Activated T-cell treated with anti-CD3 and anti-CD28 coated beads for 24 hours (primary cell): ENCODE results near the gene CRABP2.

Experiments used
- DNase-seq: peaks from one replicate; pipeline ENCODE4 v3.0.0-alpha.2; 2020; ENCODE audit warnings: low read depth

The CRABP2 gene

DNA sequence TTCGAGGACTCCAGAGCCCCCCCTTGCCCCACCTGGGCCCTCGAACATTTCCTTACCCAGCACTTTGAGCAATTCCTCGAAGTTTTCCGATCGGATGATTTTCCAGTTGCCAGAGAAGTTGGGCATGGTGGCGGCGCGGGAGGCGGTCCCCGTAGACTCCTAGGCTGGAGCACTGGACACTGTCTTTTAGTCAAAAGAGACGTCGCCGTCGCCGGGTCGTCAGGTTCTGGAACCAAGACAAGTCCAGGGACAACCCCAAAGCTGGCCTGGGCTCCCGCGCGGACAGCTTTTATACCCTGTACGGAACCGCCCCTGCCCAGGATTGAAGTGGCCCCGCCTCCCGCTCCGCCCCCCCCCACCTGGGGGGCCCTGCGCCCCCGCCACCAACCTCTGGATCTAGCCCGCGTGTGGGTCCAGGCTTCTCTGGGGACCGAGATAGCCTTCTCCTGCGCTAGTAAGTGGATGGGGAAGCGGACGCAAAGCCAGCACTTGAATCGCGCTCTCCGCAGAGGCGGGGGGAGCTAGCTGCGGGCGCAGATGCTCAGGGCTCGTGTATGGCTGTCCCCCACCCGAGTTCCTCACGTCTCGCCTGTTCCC lies at the start of gene CRABP2:
Gene CRABP2 (minus strand): TSS at position 263 of the 597 bp plus-strand sequence. CDS start 137 bp downstream, at position 126.
- DNase-seq, result no peak

DNA sequence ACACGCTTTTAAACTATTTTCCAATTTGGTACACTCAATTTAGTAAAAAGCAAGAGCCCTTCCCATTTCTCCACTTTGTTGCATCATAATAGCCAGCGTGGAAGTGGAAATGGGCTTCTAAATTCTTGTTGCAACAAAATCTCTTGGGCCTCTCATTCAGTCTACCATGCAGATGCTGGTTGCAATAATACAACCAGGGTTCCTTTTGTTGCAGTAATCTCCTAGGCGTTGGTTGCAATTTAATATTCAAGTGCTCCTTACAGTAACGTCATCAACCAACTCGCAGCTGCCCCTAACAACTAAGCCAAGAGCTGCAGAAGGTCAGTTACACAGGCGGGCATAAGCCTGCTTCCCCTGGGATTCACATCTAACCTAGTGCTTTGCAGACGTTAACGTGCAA lies 48.8 kb upstream of the CRABP2 start:
- DNase-seq, result no peak

DNA sequence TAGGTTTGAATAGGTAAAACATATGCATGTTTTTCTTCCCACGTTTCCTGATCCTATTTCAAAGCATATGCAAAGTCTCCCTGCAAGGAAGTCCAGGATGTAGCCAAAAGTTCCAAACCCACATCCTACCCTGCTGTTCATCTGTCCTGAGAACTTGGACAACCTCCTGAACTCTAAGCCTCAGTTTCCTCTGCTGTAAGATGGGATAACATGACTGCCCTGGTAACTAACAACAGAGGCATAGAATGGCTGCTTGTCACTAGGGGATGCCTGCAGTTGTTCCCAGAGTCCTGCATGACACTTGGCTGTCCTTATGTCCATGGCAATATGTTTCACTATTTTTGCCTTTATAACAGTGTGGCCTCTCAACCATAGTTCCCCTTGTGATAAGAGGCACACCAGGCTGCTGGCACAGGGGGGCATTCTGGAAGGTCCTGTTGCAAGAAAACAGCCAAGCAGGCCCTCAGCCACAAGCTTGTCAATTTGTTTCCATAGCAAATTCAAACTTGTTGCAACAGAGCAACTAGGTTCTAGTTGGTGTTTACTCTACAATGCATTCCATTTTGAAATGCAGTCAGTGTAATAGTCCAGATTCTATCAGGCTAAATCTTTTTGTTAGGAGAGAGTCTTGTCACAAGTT lies 47.6 kb upstream of the CRABP2 start:
- no peak for DNase-seq

DNA sequence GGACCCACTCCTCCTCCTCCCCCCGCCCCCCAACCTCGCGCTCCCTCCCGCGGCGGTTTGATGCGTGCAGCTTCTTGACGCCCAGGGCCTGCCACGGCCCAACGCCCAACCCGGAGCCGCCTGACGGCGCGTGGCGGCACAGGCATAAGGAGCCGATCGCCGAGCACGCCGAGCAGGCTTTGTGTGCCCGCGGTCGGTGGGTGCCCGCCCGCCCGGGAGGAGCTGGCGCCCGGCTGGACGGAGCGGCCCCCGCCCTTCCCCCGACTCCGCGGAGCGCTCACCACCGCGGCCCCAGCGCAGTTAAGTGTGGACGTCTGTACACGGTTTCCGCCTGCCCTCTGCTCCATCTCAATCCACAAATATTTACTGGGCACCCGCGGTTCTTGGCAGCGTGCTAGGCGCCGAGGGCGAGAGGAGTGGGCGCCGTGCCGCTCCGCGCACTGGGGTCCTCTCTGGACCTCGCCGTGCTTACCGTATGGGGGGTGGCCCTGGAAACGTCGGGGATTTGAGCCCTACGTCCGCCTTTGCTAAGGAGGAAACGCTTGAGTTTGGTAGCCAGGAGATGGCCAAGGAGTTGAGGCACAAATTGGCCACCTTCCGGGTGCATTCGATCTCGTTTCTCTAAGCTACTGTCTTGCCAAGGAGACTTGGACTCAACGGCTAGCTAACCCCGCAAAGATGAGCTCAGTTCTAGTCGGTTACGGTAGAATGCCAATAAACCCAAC lies 46.5 kb upstream of the CRABP2 start:
- peak; percentile 98 for DNase-seq

DNA sequence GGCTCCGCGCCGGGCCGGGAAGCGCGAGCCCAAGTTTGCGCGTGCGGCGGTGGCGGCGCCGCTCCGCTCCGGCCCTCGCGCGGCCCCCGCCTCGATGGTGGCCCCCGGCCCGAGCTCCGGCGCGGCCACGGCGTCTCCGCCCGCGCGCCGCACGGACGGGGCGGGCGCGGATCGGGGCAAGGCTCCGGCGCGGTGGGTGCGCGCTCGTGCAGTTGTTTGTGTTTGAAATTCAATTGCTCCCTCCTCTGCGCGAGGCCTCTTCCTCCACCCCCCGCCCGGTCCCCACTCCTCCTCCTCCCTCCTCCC lies 46.0 kb upstream of the CRABP2 start, which contains the start of gene HDGF:
Gene HDGF (minus strand): TSS at position 225 of the 306 bp plus-strand sequence. CDS start 246 bp downstream, outside the sequence.
- DNase-seq, result no peak

DNA sequence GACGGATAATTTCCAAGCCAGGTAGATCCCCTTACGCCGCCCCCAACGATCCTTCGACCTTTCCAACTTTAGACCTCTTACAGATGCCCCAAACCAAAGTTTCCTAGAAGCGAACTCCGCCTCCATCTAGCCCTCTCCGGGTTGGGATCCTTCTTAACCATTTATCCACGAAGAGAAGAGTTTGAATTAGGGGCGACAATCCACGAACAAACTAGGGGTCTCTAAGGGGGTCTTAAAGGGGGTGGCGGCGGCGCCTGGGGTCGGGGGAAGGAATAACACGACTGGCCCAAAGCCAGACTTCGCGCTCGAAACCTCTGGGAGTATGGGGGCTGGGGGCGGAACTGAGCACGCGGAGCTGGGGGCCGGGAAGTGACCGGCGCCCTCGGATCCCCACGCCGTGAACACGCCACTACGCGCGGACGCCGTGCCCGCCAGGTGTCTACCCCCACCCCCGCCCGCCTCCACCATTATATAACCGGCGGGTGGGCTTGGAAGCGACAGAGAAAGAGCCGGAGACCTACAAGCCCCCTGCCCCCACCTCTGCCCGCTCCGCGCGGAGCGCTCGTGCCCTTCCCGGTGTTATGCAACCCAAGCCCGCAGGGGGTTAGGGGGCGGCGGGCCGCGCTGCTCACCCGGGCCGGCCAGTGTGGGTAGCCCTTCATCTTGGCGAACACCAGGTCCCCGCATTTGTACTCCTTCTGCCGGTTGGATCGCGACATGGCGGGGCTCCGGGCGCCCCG lies 45.5 kb upstream of the CRABP2 start:
- no peak for DNase-seq

DNA sequence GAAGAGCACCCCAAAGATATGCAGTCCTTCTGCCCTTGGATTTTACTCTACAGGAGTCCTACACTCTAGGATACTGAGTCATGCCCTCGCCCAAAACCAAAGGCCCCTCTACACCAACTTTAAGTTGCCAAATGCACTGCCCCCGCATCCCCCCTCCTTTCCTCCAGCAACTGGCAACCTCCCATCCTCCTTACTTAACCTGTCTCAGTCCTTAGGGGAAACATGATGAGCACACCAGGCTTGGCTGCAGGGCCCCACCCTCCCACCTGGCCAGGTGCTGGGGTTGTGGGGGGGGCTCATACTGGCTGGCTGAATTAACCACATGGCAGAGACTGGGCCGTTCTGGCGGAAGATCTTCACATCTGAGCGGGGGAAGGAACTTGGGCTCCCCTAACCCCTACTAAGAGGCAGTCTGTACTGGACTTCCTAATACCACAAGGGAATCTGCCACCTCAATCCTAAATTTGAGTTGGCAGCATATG lies 44.8 kb upstream of the CRABP2 start:
- no peak for DNase-seq

DNA sequence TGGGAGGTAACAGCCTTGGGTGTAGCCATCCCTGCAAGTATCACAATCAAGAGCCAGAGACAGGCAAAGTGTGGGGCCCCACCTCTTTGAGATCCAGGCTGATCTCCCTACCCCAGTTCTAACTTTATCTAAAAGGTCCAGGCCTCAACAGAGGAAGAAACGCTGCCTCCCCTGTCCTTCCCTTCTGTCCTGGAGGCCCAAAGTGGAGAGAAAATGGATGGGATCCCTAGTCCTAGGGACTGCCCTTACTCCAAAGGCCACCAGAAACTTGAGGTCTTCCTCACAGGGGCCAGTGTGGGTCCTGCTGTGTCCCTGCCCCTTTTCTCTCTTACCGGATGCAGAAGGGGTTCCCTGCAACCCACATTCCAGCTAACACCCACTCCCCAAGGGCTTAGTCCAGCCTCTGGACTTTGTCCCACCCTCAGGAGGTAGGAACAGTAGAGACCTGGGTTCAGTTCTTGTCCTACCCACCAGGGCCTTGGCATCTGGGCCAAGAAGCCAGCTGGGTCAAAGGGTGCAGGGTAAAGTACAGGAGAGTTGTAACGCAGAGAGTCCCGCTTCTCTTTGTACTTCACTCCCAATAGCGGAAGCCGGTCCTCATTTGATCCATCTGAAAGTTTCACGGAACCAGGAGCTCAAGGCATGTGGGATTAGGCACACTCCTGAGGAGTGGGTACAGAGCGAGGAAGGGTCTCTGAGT lies 44.2 kb upstream of the CRABP2 start:
- DNase-seq, result no peak

DNA sequence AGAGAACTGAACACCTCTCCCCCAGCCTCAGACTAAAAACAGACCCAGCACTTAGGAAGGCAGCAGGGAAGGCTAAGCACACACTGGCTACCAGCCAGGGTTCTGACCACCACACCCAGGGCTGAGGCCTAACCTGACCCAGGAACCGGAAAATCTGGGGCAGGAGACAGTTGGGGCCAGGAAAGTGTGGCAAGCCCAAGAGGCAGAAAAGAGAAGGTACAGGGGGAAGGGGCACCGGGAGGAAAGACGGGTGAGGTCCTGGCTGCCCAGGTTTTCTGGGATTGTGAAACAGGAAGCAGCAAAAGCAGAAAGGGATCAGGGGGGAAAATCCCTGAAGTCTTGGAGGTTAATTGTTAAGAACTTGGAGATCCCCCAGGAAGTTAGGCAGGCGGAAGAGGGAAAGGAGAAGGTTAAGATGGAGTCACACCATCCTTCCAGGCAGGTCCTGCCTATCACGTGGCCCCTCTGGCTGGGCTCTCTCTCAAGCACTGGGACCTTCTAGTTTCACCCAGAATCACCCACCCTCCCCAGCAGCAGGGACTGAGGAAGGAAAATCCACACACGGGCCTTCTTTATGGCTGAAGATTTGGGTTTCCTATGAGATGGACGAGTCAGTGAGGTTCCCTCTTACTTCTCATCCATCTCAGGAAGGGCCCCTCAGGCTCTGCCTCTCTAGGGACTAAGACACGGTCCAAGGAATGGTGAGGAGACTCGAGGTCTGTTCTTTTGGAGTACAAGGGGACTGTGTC lies 43.5 kb upstream of the CRABP2 start:
- DNase-seq, result no peak

DNA sequence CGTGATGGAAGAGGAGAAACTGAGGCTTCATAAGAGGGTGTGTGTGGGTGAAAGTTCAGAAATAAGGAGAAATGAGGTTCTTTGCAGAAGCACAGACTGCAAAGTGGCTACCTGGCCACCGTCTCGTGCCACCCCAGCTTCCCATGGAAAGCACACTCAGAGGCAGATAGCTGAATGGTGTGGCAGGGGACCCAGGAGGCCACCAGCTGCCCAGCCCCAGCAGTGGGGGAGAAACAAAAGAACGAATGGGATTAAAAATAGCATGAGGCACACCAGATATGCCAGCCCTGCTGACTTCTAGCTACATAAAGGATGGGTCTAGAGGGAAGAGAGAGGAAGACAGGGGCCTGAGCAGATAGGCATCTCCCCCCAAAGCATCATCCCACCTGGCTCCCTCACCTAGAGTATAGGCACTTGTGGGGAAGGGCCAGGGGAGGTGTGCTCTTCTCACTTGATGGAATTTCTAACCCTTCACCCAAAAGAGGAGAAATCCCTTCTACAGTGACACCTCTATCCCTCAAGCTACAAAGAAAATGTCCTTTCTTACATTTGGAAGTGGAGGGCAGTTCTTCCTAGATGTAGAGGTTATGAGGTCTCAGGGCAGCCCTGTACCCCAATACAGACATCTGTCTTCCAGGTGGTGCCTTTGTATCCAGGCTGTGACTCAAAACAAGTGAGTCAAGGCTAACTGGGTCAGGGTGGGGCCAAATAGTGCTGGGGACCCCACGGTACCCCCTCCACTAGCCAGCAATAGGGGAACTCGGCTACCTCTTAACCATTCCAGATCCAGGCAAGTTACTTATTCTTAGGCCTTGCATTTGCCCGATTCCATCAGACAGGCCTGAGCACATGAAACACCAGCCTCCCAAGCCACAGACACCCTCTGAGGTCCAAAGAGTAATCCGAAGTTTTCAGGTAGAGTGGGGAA lies 42.6 kb upstream of the CRABP2 start:
- no peak for DNase-seq

DNA sequence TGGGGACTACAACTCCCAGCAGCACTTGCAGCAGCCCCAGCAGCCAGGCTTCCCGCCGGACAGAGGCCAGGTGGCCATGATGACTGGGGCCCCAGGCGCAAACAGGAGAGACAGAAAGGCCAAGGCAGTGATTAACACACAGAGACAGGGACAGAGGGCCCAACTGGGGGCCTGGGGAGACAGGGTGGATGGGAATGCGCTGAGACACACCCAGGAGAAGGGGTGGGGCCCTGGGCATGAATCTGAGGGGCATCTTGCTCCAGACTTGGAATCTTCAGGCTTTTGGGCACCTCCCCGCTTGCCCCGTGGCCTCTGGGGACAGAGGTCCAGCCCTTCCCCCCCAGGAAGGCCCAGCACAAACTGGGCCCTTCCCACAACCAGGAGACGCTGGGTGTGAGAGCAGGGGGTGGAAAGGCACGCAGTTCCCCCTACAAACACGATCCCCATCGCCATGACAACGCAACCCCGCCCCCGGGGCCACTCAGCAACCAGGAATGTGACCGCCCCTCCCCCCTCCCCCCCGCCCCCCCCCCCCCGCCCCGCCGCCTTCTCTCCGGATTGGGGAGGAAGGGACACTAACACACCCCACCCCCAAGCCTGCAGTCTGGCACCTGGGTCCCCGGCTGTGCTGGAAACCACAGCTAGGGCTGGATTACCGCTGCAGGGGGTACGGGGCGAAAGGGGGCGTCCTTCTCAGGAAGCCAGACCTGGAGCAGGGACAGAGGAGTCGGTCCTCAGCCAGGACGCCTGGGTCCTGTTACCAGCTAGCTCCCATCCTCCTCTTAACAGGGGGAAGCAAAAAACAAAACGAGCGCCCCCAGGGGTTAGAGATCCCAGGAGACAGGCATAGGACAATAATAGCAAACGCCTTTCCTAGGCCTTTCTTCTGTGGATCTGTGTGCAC lies 41.6 kb upstream of the CRABP2 start:
- no peak for DNase-seq

DNA sequence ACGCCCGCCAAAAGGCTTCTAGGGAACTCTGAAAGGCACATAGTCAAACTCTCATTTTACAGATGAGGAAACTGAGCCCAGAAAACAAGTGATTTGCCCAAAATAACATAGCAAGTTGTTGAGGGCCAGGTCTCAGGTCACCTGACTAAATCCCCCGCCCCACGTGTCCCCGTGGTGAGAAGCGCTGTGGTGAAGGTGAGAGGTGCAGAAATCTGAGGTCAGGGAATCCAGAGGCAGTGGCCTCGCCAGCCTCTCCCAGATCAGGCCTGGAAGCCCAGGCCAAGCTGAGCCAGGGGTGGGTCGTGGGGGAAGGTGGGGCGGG lies 41.0 kb upstream of the CRABP2 start:
- DNase-seq, result no peak

DNA sequence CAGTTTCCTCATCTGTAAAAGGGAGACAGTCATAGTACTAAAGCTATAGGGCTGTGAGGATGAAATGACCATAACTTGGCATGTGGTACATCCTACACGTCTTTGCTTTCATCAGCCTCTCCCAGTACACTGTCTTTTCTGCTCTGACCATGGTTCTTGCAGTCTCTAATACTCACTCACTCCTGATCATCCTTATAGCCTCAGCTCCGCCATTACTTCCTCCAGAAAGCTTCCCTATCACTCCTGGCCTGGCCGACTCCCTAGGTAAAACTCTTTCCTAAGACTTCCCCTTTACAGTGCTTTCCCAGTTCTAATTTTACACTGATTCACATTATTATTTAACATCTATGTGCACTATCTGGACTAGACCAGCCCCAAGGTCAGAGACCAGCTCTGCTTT lies 40.5 kb upstream of the CRABP2 start:
- no peak for DNase-seq

DNA sequence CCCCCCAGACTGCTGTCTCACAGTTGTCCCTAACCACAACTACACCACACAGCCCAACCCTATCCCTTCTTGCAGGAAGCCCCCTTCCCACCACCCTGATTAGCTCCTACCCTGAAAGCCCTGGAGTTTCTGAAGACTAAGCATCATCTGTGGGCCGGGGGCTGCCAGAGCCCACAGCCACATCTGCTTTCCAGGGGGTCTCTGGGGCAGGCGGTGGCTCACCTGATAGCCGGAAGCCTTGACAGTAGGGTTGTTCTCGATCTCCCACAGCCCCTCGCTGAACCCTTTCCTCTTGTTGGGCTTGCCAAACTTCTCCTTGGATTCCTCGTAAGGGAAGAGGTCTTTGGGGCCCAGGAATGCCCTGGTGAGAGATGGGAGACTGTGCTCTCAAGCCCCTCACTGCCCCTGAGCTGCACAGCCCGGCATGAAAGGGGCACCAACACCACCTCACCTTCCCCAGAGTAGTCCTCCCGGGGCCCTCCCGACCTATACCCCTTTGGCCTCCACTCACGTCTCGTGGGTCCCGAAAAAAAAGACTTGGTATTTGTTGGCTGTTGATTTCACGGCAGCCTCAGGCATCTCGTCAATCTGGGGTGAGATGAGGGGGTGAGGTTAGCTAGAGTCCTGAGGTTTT lies 39.5 kb upstream of the CRABP2 start:
- no peak for DNase-seq

DNA sequence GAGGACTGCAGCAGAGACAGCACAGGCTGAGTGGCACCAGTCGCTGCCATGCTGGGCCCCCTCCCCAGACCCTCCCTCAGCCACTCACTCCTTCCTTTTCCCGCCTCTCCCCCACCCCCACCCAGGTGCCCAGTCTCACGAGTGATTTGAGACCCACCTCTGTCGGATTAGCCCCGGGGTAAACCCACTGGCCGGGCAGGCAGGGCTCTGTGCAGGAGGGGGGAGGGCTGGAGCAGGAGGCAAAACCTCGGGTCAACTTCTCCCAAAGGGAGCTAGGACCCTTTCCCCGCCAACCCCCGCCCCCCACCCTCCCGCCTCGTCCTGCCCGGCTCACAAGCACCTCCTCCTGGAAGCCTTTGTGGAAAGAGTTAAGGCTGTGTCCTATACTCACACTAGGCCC lies 39.0 kb upstream of the CRABP2 start:
- DNase-seq, result no peak

DNA sequence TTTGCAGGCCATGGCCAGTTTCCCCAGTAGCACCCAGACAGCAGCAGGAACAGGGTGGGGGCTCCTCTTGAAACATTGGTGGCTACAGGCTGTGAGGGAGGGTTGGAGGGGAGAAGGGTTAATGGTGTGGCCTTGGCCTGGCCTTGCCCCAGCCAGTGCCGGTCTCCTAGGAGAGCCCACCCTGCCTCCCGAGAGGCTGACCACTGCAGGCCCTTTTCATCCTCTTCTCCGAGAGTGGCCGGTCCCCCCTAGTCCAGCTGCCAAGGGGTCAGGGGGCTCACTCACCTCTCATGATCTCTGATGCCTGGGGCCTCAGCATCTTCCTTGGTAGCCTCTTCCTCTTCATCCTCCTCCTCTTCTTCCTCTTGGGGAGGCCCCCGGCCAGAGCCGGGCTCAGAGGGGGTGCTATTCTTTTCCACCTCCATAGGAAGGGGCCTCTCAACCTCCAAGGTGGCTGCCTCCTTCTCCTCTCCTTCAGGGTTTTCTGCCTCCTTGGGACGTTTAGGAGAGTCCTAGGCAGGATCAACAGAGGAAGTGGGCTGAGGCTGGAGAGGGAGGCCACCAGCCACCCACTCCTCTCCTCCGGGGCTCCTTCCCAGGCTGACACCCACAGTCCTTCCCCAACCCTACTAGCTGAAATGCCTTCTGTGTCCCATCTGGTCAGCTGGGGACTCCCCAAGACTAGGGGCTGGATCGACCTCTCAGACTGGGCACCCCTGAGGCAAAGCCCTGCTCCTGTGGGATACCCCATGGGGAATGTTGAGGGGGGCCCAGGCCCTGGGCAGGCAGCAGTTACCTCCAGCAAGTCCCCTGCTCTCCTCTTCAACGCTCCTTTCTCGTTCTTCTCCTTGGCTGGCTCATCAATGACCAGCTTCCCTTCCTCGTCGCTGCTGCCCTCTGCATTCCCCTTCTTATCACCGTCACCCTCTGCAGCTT lies 38.3 kb upstream of the CRABP2 start:
- DNase-seq, result no peak

DNA sequence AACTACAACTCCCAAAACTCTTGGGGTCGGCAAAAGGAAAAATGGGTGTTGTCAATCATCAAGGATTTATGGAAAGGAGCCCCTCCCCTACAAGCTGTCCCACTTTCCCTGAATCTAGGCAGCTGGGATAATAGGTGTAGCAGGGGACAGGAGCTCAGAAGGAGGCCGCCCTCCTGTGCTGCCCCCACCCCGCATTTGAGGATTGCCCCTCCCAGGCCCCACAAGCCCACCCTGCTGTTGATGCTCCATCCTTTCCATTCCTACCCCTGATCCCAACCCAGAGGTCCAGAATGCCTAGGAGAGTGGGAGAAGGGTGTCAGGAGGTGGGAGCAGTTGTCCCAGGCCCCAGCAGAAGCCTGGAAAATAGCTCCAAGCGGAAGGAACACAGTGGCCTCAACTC lies 37.4 kb upstream of the CRABP2 start:
- no peak for DNase-seq

DNA sequence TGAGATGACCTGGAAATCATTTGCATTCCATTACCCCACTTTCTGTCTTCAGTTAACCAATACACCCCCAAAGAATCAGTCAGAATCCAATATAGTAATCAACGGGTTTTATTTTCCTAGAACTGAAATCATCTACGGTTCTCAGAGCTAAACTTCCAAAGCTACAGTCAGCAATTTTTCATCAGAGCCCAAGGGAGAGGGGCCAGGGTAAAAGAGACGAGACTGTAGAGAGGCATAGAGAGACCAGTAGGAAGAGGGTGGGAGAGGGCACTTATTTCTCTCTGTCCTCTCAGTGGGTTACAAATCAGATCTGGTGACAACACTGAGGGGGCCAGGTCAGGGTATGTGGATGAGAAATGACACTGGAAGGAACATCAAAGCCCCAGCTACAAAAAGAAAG lies 36.6 kb upstream of the CRABP2 start:
- no peak for DNase-seq
